ENCODE results near the gene CALR3.
"Not testable (repeated sequence)": the region's sequence is repeated elsewhere in the genome, so short reads cannot be mapped to it uniquely, and the experiment has no call there.

Gene CALR3

GRCh38 chr19:16497042-16497441 is 1.1 kb upstream of the CALR3 start:
- DNase-seq (ENCODE audit: low read depth in 2 of 2), result no peak

GRCh38 chr19:16496613-16496983 is 631 bp upstream of the CALR3 start:
- no peak for DNase-seq (ENCODE audit: low read depth in 2 of 2)

GRCh38 chr19:16486476-16486875 is 9.5 kb downstream of the CALR3 start:
- DNase-seq (ENCODE audit: low read depth in 2 of 2), result not testable (repeated sequence)

- DNase-seq (ENCODE audit: low read depth in 2 of 2), result no peak
Observed at GRCh38 chr19:16482745-16483144, 13.2 kb downstream of the CALR3 start.

- DNase-seq (ENCODE audit: low read depth in 2 of 2), result no peak
Observed at GRCh38 chr19:16477311-16477710, 18.7 kb downstream of the CALR3 start.

- no peak for DNase-seq (ENCODE audit: low read depth in 2 of 2)
Observed at GRCh38 chr19:16476401-16476800, 19.6 kb downstream of the CALR3 start.

- no peak for DNase-seq (ENCODE audit: low read depth in 2 of 2)
Observed at GRCh38 chr19:16473875-16474392, 22.0 kb downstream of the CALR3 start.

- DNase-seq (ENCODE audit: low read depth in 2 of 2), result no peak
Observed at GRCh38 chr19:16472992-16473391, 23.0 kb downstream of the CALR3 start.

GRCh38 chr19:16472559-16472899 is 23.4 kb downstream of the CALR3 start:
- not testable (repeated sequence) for DNase-seq (ENCODE audit: low read depth in 2 of 2)

GRCh38 chr19:16470911-16471811 is 24.8 kb downstream of the CALR3 start:
- no peak for DNase-seq (ENCODE audit: low read depth in 2 of 2)

GRCh38 chr19:16470541-16470910 is 25.4 kb downstream of the CALR3 start:
- DNase-seq (ENCODE audit: low read depth in 2 of 2), result no peak

GRCh38 chr19:16467581-16467980 is 28.4 kb downstream of the CALR3 start:
- DNase-seq (ENCODE audit: low read depth in 2 of 2), result no peak

GRCh38 chr19:16466802-16467427 is 29.1 kb downstream of the CALR3 start:
- DNase-seq (ENCODE audit: low read depth in 2 of 2), result not testable (repeated sequence)

GRCh38 chr19:16465239-16465638 is 30.7 kb downstream of the CALR3 start:
- DNase-seq (ENCODE audit: low read depth in 2 of 2), result no peak

GRCh38 chr19:16463991-16464575 is 31.9 kb downstream of the CALR3 start:
- DNase-seq (ENCODE audit: low read depth in 2 of 2), result no peak

- DNase-seq (ENCODE audit: low read depth in 2 of 2), result no peak
Observed at GRCh38 chr19:16463341-16463990, 32.5 kb downstream of the CALR3 start.

- no peak for DNase-seq (ENCODE audit: low read depth in 2 of 2)
Observed at GRCh38 chr19:16462757-16463250, 33.2 kb downstream of the CALR3 start.

GRCh38 chr19:16461630-16462051 is 34.3 kb downstream of the CALR3 start:
- no peak for DNase-seq (ENCODE audit: low read depth in 2 of 2)

GRCh38 chr19:16460454-16460853 is 35.5 kb downstream of the CALR3 start:
- no peak for DNase-seq (ENCODE audit: low read depth in 2 of 2)

GRCh38 chr19:16459680-16460079 is 36.3 kb downstream of the CALR3 start:
- DNase-seq (ENCODE audit: low read depth in 2 of 2), result no peak

GRCh38 chr19:16458391-16459341 is 37.3 kb downstream of the CALR3 start:
- DNase-seq (ENCODE audit: low read depth in 2 of 2), result no peak
